Loucy (cell line): ENCODE results near the gene MMP7.
A peak's percentile ranks its signal among the peaks of the same experiment; 100 is the strongest.

Source experiments
- H2AFZ ChIP-seq: fragments of 200-600 bp; sonication (generic); 2 replicates; pipeline ENCODE4 v1.6.0; 2016; ENCODE audit warnings: antibody characterized with exemption, mild to moderate bottlenecking, low read length, moderate library complexity
- H3F3A ChIP-seq: fragments of 200-600 bp; 2 replicates; pipeline ENCODE4 v1.6.0; 2016; ENCODE audit warnings: antibody characterized with exemption, low read depth, mild to moderate bottlenecking
- H3K27me3 ChIP-seq: fragments of 200-600 bp; sonication (generic); 2 replicates; pipeline ENCODE4 v1.6.1; 2014; ENCODE audit warnings: low read length, mild to moderate bottlenecking; ENCODE audit not compliant: insufficient read depth, poor library complexity, severe bottlenecking
- H3K36me3 ChIP-seq: fragments of 200-600 bp; sonication (generic); 2 replicates; pipeline ENCODE4 v1.6.1; 2016; ENCODE audit warnings: low read length; ENCODE audit not compliant: insufficient read depth
- H3K4me1 ChIP-seq: fragments of 200-600 bp; sonication (generic); 2 replicates; pipeline ENCODE4 v1.5.1; 2014; ENCODE audit warnings: low read length, mild to moderate bottlenecking; ENCODE audit not compliant: insufficient read depth, poor library complexity, severe bottlenecking
- H3K4me2 ChIP-seq: fragments of 200-600 bp; sonication (generic); 2 replicates; pipeline ENCODE4 v1.6.0; 2014; ENCODE audit warnings: antibody characterized with exemption, low read length, low read depth, mild to moderate bottlenecking; ENCODE audit not compliant: poor library complexity, severe bottlenecking
- H3K4me3 ChIP-seq: fragments of 200-600 bp; sonication (generic); 2 replicates; pipeline ENCODE4 v1.5.1; 2014; ENCODE audit warnings: low read length, mild to moderate bottlenecking, mixed read lengths; ENCODE audit not compliant: poor library complexity, severe bottlenecking
- H3K79me2 ChIP-seq: fragments of 200-600 bp; sonication (generic); 2 replicates; pipeline ENCODE4 v1.6.1; 2014; ENCODE audit warnings: low read length; ENCODE audit not compliant: insufficient read depth
- H3K9ac ChIP-seq: fragments of 200-600 bp; sonication (generic); 2 replicates; pipeline ENCODE4 v1.6.0; 2014; ENCODE audit warnings: mild to moderate bottlenecking, low read depth, low read length, moderate library complexity; ENCODE audit not compliant: poor library complexity, severe bottlenecking
- H3K9me2 ChIP-seq: fragments of 200-600 bp; sonication (generic); replicated peaks from 2 replicates; pipeline ENCODE4 v1.6.1; 2016; ENCODE audit warnings: low read depth, low read length, mixed read lengths
- H3K9me3 ChIP-seq: fragments of 200-600 bp; sonication (generic); 2 replicates; pipeline ENCODE4 v1.6.1; 2014; ENCODE audit warnings: mild to moderate bottlenecking, antibody characterized with exemption, low read length, low read depth; ENCODE audit not compliant: insufficient read depth
- H4K20me1 ChIP-seq: fragments of 200-600 bp; sonication (generic); 2 replicates; pipeline ENCODE4 v1.6.0; 2014; ENCODE audit warnings: antibody characterized with exemption, low read length, mild to moderate bottlenecking; ENCODE audit not compliant: insufficient read depth, poor library complexity, severe bottlenecking
- CTCF ChIP-seq: fragments of 200-600 bp; sonication (generic); conservative IDR thresholded peaks from 2 replicates; pipeline ENCODE4 v1.5.1; 2014; ENCODE audit warnings: mild to moderate bottlenecking, antibody characterized with exemption, low read length
- EZH2phosphoT487 ChIP-seq: fragments of 200-600 bp; IDR thresholded peaks from 2 replicates; pipeline ENCODE4 v1.6.1; 2018; ENCODE audit warnings: antibody characterized with exemption, mild to moderate bottlenecking, moderate library complexity, borderline replicate concordance

MMP7 gene

GRCh38 chr11:102476069-102476468 is 54.5 kb downstream of the MMP7 start:
- no peaks in the 10 kb centered on the region for H3K9me3 ChIP-seq
- H3K36me3 ChIP-seq = no peaks in the 10 kb centered on the region
- H2AFZ ChIP-seq = peak overlapping the region; percentile 13; the same call in 1 of the 2 replicates
- no peaks in the 10 kb centered on the region for H3K9me2 ChIP-seq
- H3K4me1 ChIP-seq = peaks cover 75% of the 10 kb centered on the region
- H3K9ac ChIP-seq = peak overlapping the region; percentile 62
- H3K4me3 ChIP-seq = peak overlapping the region; percentile 58
- no peaks in the 10 kb centered on the region for H3K79me2 ChIP-seq
- H4K20me1 ChIP-seq = no peaks in the 10 kb centered on the region
- H3K4me2 ChIP-seq = peak overlapping the region; percentile 71
- no peaks in the 10 kb centered on the region for H3K27me3 ChIP-seq
- H3F3A ChIP-seq = no peaks in the 10 kb centered on the region
- TF ChIP-seq EZH2phosphoT487 (no peak), CTCF (no peak)

DNA sequence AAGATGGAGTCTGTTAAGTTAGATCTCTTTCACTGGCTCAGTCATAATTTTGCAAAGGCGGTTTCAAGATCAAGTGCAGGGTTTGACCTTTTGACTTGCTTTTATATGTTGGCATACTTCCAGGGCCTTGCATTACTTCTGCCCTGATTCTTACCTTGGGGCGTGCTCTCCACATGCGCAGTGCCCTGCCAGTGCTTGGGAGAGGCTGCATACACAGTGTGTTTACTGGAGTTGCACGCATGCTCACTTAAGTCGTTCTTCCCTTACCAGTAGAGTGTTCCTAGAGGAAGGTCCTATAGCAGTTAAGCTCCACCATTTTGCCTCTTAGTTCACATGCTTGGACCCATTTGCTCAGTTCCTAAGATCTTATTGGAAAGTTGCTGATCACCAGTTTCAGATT is 57.0 kb downstream of the MMP7 start:
- Histone ChIP-seq H3K9ac (no peak overlapping the region), H3K9me3 (no peaks in the 10 kb centered on the region), H3K4me3 (no peak overlapping the region), H3K4me2 (no peak overlapping the region), H4K20me1 (no peaks in the 10 kb centered on the region), H2AFZ (no peak overlapping the region), H3K27me3 (no peaks in the 10 kb centered on the region), H3K4me1 (peaks cover 90% of the 10 kb centered on the region), H3K9me2 (no peaks in the 10 kb centered on the region), H3K36me3 (no peaks in the 10 kb centered on the region), H3F3A (no peaks in the 10 kb centered on the region), H3K79me2 (no peaks in the 10 kb centered on the region)
- TF ChIP-seq EZH2phosphoT487 = no peak
- TF ChIP-seq CTCF = no peak

DNA sequence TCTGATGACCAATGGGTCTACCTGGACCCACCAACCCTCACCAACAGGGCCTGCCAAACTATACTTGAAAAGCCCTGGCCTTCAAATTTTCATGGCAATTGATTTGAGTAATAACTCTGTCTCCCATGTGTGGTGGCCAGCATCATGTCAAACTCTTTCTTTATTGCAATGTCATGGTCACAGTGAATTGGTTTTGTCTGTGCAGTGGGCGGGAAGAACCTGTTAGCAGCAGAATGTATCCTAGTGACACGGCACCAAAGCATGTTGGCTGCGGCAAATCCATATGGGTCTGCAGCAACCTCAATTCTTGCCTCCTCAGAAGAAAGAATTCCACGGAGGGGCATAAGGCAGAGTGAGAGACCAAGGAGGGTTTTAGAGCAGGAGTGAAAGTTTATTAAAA is 58.4 kb downstream of the MMP7 start:
- Histone ChIP-seq H2AFZ (no peak overlapping the region), H3K36me3 (no peaks in the 10 kb centered on the region), H3K4me2 (no peak overlapping the region), H3K9ac (no peak overlapping the region), H3K4me1 (peaks cover 90% of the 10 kb centered on the region), H4K20me1 (no peaks in the 10 kb centered on the region), H3K27me3 (no peaks in the 10 kb centered on the region), H3K4me3 (no peak overlapping the region), H3K9me2 (no peaks in the 10 kb centered on the region), H3K79me2 (no peaks in the 10 kb centered on the region), H3K9me3 (no peaks in the 10 kb centered on the region), H3F3A (no peaks in the 10 kb centered on the region)
- TF ChIP-seq EZH2phosphoT487 (no peak), CTCF (no peak)
